T follicular helper cell (primary cell): ENCODE measurements around the gene CAV1.

Experiments used
- DNase-seq: peaks from one replicate; pipeline ENCODE4 v3.0.0-alpha.2; 2020; ENCODE audit warnings: low read depth

CAV1 gene

DNA sequence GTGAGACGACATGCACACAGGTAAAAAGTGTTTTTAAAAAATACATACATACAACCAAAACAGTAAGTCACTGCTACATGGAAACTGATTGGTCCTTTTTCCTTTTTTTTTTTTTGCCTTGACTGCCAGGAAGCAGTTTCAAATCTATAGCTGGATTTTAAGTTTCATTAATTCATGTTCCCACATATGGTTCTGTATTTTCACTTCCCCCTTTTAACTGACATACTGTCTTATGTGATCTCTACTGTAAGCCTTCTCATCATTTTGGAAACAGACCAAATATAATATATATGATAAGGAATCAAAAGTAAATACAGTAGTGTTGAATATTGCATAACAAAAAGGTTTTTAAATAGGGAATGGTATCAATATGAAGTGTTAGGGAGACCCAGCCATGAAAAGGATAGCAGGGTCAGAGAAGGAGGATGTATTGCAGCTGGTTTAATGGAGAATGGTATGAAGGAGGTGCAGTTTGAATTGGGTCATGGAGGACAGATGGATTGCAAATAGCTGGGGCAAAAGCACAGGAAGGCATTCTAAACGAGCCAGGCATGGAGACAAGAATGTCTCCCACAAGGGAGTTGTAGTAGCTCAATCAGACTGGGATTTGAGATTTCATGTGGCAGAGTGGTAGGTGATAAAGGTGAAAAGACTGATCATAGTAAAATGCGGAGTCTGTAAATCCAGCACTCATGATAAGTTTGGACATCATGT is 5.4 kb downstream of the CAV1 start:
- no peak for DNase-seq

DNA sequence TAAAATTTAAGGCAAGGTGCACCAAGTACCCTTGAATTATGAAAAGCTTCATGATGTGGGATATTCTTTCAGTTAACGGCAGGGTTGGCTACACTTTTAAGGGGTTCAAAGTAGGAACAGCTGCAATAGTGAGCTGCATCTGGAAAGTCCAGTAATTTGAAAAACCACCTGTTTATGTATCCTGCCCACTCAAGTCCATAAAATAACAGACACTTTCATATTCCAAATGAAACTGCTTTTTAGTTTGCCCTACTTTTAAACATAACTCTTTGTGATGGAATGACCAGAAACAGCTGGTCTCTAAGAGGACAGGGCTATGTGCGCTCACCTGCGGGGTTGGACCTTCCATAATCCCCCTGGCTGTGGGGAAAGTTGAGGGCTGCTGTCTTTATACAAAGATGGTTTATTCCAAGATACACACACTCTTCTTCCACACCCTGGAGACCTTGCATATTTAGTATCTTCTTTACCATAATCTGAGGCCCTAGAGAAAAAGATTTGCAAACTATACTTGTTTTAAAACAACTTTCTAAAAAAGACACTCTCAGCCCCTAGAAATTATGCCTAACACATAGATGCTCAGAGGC is 7.4 kb downstream of the CAV1 start:
- no peak for DNase-seq

DNA sequence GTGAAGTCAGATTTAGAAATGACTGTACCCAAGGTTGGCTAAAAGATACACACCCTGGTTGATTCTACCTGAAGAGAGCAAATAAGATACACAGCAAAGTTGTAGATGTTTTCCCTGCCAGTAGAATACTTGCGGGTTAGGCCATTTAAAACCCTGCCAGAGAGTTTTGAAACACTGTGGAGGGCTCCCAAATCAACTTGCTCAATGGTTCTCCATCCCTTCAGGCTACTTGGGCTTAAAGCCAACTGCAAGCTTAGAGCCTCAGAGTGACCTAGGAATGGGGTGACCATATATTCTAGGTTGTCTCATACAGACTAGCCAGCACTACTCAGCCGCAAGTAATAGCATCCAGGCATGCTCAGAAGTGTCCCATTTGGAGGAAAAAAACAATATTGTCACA is 10.0 kb downstream of the CAV1 start:
- no peak for DNase-seq

DNA sequence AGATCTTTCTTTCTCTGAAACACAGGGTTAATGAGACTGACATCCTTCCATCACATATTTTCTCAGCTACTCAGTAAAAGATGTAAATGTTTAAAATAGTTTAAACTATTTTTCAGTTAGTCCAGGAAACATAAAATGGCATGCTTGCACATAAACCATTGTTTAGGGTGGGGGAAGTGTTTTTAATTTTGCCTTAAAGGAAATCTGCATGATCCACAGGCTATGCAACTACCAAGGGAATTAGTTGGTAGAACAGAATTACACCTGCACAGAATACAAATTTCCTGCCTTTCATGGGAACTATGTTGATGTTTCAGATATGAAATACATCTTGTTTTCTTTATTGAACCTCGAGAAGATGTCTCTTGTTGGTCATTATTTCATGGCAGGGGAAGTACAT is 10.6 kb downstream of the CAV1 start:
- DNase-seq, result no peak

DNA sequence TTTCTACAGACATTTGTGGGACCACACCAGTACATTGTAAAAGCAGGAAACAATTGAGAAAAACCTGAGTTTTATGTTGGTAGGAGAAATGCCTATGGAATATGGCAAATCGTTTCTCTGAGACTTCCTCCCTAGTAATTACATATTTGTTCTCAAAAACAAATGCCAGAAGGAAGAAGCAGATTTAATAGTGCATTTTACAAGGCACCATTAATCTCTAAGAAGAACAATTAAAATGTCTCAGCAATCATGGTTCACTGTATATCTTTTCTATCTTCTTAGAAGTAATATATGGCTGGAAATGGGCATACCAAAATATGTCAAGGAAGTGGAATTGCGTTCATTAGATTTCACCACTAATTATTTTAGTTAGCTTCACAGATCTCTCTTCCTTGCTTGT is 13.3 kb downstream of the CAV1 start:
- no peak for DNase-seq

DNA sequence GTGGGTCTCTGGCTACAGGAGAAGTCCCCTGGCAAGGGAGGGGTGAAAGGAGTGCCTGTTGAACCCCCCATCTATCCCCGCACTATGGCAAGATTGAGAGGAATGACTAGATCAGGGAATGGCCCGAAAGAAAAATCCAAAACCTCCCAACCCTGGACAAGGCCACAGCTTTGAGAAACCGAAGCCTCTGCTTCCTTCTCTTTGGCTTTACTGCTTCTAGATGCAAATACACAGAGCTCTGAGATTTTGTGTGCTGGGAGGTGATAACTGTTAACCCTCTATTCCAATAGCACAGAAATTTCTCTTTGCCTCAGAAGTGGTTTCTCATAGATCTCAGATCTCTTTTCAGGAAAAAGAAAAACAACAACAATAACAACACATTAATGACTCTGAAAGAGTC is 15.0 kb downstream of the CAV1 start:
- no peak for DNase-seq

DNA sequence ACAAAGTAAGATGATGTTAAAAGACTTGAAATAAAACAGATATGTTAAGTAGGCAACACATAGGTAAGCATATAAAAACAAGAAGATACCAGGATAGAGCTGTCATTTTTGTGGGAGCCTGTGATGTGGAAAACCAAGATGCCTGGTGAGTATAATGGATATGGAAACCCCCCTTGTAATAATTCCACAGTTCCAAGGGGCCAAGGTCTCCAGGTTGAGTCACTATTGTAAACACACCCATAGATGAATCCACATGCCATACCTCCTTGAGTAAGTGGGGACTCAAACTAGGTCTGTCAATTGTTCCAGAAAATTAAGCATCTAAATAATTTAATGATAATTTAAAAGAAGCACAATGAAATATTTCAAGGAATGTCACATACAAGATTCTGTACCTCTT is 15.9 kb downstream of the CAV1 start:
- no peak for DNase-seq

DNA sequence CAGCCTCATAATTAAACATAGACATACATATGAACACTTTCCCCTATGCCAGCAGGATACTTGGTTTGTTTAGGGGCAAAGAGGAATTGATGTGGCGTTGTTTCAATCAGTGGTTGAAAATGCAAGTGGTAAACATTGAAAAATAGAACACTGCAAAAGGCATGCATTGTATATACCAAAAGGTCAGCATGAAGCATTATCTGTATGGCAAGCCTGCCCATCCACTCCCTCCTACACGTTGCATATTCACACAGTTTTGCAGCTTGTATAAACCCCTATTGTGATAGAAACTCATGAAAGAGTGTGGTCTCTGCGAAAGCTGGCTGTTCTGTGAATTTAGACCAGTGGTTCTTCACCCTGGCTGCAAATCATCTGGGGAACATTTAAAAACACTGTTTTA is 17.1 kb downstream of the CAV1 start:
- no peak for DNase-seq

DNA sequence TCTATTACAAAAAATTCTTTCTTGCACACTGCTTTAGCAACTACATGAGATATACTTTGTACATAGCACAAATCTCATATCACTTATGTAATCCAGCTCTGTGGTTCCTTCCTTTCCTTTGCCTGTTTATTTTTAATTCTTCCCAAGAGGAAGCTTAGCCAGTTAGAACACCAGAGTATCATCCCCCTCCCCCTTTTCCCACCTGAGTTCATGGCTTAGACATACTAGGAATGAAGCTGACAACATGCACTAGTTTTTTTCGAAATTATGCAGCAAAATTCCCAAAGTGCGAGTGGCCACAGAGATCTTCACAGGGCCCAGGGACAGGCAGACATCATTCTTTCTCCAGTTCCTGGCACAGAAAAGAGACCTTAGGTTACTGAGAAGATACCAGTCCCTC is 17.8 kb downstream of the CAV1 start:
- DNase-seq, result no peak

DNA sequence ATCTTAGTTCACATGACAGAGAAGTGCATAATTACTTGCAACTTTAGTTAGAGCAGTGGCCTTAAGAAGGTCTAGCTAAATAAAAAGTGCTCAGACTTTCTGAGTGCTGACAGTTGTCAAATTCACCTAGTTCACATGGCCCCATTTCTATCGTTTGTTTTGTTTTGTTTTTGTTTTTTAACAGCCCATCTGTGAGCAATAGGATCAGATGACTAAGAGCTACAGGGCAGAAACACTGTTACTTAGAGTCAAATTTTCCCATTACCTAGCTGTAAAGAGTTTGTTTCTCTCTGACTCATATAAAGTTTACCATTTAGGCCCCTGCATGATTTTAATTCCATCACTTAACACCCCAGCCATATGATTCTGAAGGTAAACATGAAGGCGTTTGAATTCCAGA is 18.8 kb downstream of the CAV1 start:
- no peak for DNase-seq

DNA sequence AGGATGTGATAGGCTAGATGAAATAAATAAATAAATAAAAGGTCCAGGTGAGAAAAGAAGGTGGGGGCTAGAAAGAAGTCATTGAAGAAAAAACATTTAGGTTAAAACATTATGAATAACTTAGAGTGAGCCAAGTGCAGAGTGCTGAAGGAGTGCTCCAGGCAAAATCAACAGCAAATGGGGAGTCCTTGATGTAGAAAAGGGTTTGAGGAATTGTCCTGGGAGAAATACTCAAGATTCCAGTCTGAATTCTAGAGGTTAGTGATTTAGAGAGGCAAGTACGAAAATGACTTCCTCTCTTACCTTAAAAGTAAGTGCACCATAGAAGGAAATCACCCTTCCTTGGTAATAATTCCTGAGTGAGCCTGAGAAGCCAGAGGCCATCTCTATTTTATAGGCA is 19.7 kb downstream of the CAV1 start:
- no peak for DNase-seq

DNA sequence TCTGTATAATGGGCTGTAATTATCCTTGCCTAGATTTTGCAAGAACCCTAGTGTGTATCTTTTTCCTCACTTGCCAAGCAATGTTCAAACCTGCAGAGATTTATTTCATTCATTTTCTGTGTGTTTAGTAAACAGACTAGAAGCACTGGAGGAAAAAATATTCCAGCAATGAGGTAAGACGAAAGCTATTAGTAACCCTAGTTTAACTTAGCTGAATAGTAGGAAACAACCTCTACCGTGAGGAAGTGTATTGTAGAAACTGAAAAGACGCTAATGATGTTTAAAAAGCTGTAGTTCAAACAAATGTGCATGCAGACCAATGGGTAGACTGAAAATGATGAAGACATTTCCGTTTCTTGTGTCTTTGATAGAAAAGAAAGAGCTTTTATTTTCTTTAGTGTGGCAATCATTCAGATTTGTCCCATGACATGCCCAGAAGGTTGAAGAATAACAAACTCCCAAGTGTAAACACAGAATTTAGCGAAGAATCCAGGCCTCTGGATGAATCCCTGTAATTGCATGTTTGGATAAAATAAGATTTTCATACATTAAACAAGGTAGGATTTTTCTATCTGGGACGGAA is 20.7 kb downstream of the CAV1 start:
- no peak for DNase-seq

DNA sequence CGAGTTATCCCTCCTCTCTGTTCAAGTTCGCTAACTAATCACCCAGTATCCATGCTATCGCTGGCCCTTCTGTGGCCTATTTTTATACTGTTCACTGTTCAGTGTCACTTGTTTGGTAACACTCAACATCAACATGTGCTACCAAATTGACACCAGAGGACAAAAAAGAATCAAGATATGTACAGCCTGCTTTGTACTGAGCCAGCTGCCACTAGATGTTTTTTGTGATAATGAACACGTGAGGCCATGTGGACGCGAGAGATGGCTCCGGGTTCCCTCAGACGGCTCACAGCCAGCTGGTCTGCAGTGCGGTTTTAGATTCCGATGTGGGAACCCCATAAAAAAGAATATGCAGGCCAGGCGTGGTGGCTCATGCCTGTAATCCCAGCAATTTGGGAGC is 21.2 kb downstream of the CAV1 start:
- no peak for DNase-seq

DNA sequence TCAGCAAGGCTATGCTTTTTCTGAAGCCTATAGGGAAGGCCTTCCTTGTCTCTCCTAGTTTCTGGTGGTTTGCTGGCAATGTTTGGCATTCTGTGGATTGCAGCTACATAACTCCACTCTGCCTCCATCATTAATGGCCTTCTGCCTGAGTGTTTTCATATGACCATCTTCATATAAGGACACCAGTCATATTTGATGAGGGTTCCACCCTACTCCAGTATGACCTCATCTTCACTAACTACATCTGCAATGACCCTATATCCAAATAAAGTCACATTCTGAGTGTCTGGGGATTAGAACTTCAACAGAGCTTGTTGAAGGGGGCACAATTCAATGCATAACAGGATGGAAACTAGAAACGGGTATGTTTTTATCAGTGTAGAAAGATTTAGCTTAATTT is 22.1 kb downstream of the CAV1 start:
- no peak for DNase-seq

DNA sequence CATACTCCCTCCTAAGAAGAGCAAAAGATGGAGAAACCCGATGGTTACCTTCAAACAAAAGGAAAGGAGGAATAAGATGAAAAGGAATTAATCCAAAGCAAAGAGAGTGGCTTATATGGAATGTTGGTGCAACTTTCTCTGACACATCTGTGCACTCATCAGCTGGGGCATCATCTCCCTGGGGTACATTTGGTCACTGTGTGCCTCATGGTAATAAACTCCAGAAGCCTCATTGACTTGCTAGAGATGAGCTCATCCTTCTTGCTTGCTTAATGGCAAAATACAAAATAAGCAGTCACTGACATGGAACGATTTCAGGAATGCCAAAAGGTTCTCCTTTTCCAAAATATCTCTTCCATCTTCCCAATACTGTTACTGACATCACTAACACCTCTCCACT is 22.5 kb downstream of the CAV1 start:
- DNase-seq, result no peak

DNA sequence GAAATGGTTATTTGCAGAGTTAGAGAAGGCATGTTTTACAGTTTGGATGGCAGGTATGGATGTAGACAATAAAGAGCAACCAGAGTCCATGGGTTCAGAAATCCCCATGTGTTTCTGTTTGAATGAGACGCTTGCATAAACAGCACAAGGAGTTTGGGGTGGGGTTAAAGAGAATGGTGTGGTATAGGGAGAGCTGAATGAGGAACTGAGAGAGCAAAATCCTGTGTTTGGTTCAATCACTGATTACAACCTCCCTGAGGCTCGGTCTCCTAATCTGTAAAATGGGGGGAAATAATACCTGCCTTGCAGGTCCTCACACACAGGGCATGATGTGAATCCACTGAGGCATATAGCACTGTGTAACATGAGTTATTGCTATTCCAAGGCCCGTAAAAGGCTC is 23.7 kb downstream of the CAV1 start:
- DNase-seq, result no peak

DNA sequence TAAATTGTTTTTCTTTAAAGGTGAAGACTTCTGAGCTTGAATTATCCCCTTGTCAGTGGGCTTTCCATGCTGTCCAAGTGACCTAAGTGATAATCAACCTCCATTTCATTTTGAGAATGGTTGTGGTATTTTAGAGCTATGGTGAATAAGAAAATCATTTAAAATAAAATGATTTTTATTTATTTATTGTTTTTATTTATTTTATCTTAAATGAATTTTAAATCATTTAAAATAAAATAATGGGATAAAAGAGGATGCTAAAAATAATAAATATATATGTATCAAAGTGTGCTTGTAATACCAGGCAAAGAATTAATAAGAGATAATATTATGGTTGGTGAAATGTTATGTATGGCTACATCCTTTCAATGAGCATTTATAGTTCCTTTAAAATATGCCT is 24.5 kb downstream of the CAV1 start:
- DNase-seq, result no peak

DNA sequence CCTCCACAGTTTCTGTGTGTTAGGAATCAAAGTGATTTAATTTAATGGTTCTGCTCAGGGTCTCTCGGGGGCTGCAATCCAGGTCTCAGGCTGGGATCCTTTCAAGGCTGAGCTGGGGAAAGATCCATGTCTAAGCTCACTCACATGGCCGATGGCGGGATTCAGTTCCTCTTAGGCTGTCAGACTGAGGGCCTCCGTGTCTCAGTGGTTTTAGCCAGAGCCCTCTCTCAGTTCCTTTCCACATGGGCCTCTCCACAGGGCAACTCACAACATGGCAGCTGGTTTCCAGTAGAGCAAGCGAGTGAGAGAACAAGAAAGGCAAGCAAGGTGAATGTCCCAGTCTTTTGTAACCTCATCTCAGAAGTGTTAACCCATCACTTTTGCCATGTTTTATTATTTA is 26.9 kb downstream of the CAV1 start:
- no peak for DNase-seq

DNA sequence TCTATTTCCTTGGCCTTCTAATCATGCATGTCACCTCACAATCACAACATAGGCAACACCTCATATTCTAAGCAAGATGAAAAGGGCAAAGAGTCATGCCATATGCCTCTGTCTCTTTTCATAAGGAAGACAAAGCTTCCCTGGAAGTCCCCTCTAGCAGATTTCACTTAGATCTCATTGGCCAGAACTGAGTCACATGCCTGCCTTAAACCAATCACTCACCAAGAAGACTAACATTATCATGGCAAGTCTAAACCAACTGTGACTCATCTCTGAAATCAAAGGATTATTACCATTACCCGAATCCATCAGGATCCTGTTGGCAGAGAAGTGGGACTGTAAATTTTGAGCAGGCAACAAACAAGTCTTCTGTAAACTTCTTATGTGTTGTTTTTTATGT is 27.8 kb downstream of the CAV1 start:
- DNase-seq, result no peak

DNA sequence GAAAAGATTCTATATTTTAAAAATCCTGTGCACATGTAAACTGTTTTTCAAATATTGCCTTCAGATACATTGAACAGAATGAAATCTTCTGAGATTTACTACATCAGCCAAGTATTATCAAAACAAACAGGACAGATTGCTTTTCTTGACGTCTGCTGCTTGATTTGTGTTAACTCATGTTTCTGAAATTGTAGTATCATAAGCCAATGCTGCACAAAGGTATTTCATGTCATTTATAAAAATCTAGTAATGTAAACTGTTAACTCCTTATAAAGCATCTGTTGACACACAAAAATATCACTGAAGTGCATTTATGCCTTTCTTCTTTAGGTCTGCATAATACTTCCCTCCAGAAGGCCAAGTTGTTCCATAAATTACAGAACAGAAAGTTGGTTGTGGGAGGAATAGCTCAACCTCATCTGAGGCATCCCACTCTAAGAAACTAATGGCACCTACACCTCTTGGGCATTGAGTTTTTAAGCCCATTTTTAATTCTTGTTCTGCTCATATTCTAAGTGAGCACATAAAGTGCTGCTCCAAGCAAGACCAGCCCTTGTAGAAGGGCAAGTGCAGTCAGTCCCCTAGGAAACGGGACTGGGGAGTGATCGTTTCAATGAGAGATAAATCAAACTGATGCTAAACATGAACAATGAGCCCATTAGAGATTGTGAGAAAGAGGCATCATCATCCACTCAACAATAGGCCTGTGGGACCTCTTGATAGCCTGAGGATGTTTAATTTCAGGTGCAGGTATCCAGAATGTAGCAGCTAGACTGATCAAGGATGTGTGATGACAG is 28.5 kb downstream of the CAV1 start:
- no peak for DNase-seq

DNA sequence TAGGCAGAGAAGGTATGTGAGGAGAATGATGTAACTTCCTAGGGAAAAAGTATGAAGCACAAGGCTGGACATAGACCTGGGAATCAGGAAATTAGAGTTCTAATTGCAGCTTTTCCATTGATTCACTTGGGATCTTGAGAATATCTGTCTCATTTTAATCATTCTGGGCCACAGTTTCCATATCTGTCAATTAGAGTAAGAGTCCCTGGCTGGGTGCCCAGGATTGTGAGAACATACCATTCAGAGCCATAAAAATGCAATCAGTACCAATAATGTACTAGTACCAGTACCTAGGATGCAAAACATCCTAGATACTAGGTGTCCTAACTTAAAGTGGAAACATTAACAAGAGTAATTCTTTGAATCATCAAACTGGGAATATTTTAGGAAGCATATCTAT is 29.6 kb downstream of the CAV1 start:
- no peak for DNase-seq

DNA sequence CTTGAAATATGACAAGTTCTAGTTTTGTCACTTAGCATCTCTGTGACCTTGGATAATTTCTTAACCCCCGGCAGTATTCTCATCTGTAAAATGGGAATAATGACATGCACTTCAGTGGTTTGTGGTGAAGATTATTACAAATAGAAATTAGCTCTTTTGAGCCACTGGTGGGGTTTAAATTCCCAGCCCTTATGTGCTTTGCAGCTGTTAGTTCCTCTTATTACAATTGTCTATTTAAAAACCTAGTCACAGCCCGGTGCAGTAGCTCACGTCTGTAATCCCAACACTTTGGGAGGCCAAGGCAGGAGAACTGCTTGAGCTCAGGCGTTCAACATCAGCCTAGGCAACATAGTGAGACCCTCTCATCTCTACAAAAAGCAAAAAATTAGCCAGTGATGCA is 30.1 kb downstream of the CAV1 start:
- DNase-seq, result no peak

DNA sequence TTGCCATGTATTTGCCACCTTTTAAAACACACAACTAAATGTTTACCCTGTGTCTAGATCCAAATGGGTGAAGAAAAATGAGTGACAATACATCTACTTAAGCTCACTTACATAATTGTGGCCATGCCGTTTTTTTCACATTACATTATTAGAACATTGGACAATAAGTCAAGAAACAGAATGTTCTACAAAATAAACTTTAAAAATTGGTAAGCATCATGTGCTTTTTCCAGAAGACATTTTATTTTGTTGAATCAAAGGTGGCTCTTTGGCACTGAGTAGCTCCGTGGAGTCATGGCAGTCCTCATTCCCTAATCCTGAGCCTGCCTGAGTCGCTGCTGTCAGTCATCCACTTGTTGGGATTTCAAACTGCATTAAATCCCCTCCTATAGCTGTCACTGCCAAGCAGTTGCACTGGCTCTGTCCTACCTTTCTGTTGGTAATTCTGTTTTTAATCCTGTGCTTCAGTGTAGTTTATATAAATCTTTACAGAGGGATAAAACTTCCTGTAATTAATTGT is 32.3 kb downstream of the CAV1 start:
- no peak for DNase-seq
